ENCODE data around the gene CCNY. TPM values are rescaled to one million over a fixed set of nuclear protein-coding genes. Genes with fewer than 3 reads are reported as not detected.
"Not testable (repeated sequence)": the region's sequence is repeated elsewhere in the genome, so short reads cannot be mapped to it uniquely, and the experiment has no call there.

The CCNY gene
- total RNA-seq, 2 donors from 2014 or later, result 60.5 to 65.9 TPM

GRCh38 chr10:35400595-35401268 lies 64.4 kb downstream of the CCNY start:
- Histone ChIP-seq H3K36me3 (ENCODE audit: control insufficient read depth, insufficient read depth, low read length) (no peaks in the 10 kb centered on the region), H3K9ac (ENCODE audit: extremely low read depth, low read length, poor library complexity, severe bottlenecking) (no peak overlapping the region), H3K4me1 (ENCODE audit: control insufficient read depth, insufficient read depth, low read length) (peaks cover 24% of the 10 kb centered on the region), H3K27me3 (ENCODE audit: control insufficient read depth, insufficient read depth, low read length, poor library complexity, severe bottlenecking) (no peaks in the 10 kb centered on the region), H3K27ac (ENCODE audit: low read depth, low read length) (no peak overlapping the region), H3K9me3 (ENCODE audit: control insufficient read depth, low read length) (peaks cover 19% of the 10 kb centered on the region), H3K4me3 (ENCODE audit: low read length) (no peak overlapping the region)
- Mint-ChIP-seq H3K27me3 (ENCODE audit: insufficient read depth) (no peaks in the 10 kb centered on the region), H3K9me3 (peaks cover 3% of the 10 kb centered on the region), H3K4me1 (peaks cover 37% of the 10 kb centered on the region), H3K27ac (no peak overlapping the region), H3K36me3 (ENCODE audit: low read depth) (peaks cover 2% of the 10 kb centered on the region), H3K4me3 (no peak overlapping the region)
- no peak for DNase-seq
- WGBS, 2 experiments (ENCODE audit: insufficient coverage in 1 of 2, insufficient read length in 1 of 2), result 95 to 96% methylated on average over 4 to 8 of the region's 8 CpGs
- no peak for TF ChIP-seq CTCF (conservative IDR thresholded peaks at IDR 0.05)

- not testable (repeated sequence) for DNase-seq; H3K36me3 ChIP-seq (ENCODE audit: control insufficient read depth, insufficient read depth, low read length); H3K9ac ChIP-seq (ENCODE audit: extremely low read depth, low read length, poor library complexity, severe bottlenecking); H3K4me3 Mint-ChIP-seq; H3K27me3 Mint-ChIP-seq (ENCODE audit: insufficient read depth); H3K4me3 ChIP-seq (ENCODE audit: low read length); H3K27ac Mint-ChIP-seq; H3K27me3 ChIP-seq (ENCODE audit: control insufficient read depth, insufficient read depth, low read length, poor library complexity, severe bottlenecking); H3K27ac ChIP-seq (ENCODE audit: low read depth, low read length)
- H3K4me1 Mint-ChIP-seq, result peaks cover 14% of the 10 kb centered on the region
- peaks cover 26% of the 10 kb centered on the region for H3K9me3 Mint-ChIP-seq
- WGBS, 2 experiments (ENCODE audit: insufficient coverage in 1 of 2, insufficient read length in 1 of 2), result 93 to 96% methylated on average over 3 to 5 of the region's 5 CpGs
- Histone ChIP-seq H3K9me3 (ENCODE audit: control insufficient read depth, low read length) (peaks cover 34% of the 10 kb centered on the region), H3K4me1 (ENCODE audit: control insufficient read depth, insufficient read depth, low read length) (peaks cover 12% of the 10 kb centered on the region)
- peaks cover 21% of the 10 kb centered on the region for H3K36me3 Mint-ChIP-seq (ENCODE audit: low read depth)
Measured at GRCh38 chr10:35403491-35403890, 67.2 kb downstream of the CCNY start.

- 83 to 92% methylated on average over 1 to 2 of the region's 2 CpGs for WGBS, 2 experiments (ENCODE audit: insufficient coverage in 1 of 2, insufficient read length in 1 of 2)
- H3K9ac ChIP-seq (ENCODE audit: extremely low read depth, low read length, poor library complexity, severe bottlenecking); DNase-seq; H3K4me1 ChIP-seq (ENCODE audit: control insufficient read depth, insufficient read depth, low read length); H3K27me3 Mint-ChIP-seq (ENCODE audit: insufficient read depth); H3K27ac Mint-ChIP-seq; H3K27ac ChIP-seq (ENCODE audit: low read depth, low read length); H3K4me3 ChIP-seq (ENCODE audit: low read length); H3K36me3 ChIP-seq (ENCODE audit: control insufficient read depth, insufficient read depth, low read length); H3K4me3 Mint-ChIP-seq; H3K4me1 Mint-ChIP-seq; H3K27me3 ChIP-seq (ENCODE audit: control insufficient read depth, insufficient read depth, low read length, poor library complexity, severe bottlenecking): not testable (repeated sequence)
- H3K9me3 ChIP-seq (ENCODE audit: control insufficient read depth, low read length), result peaks cover 40% of the 10 kb centered on the region
- Mint-ChIP-seq H3K9me3 (peaks cover 30% of the 10 kb centered on the region), H3K36me3 (ENCODE audit: low read depth) (peaks cover 23% of the 10 kb centered on the region)
Measured at GRCh38 chr10:35404077-35404476, 67.8 kb downstream of the CCNY start.

- not testable (repeated sequence) for H3K4me3 Mint-ChIP-seq; H3K27me3 ChIP-seq (ENCODE audit: control insufficient read depth, insufficient read depth, low read length, poor library complexity, severe bottlenecking); DNase-seq; H3K4me1 Mint-ChIP-seq; H3K27me3 Mint-ChIP-seq (ENCODE audit: insufficient read depth); H3K36me3 ChIP-seq (ENCODE audit: control insufficient read depth, insufficient read depth, low read length); H3K27ac ChIP-seq (ENCODE audit: low read depth, low read length); H3K4me3 ChIP-seq (ENCODE audit: low read length); H3K4me1 ChIP-seq (ENCODE audit: control insufficient read depth, insufficient read depth, low read length); H3K9ac ChIP-seq (ENCODE audit: extremely low read depth, low read length, poor library complexity, severe bottlenecking); H3K27ac Mint-ChIP-seq
- H3K9me3 Mint-ChIP-seq, result peaks cover 33% of the 10 kb centered on the region
- peaks cover 44% of the 10 kb centered on the region for H3K9me3 ChIP-seq (ENCODE audit: control insufficient read depth, low read length)
- peaks cover 26% of the 10 kb centered on the region for H3K36me3 Mint-ChIP-seq (ENCODE audit: low read depth)
- 100% methylated on average over 1 of the region's 5 CpGs; no CpG with 5 or more reads in 1 of the 2 experiments for WGBS, 2 experiments (ENCODE audit: insufficient coverage in 1 of 2, insufficient read length in 1 of 2)
Measured at GRCh38 chr10:35406003-35406630, 69.8 kb downstream of the CCNY start.

- not testable (repeated sequence) for H3K4me1 Mint-ChIP-seq; H3K27me3 ChIP-seq (ENCODE audit: control insufficient read depth, insufficient read depth, low read length, poor library complexity, severe bottlenecking); H3K27ac Mint-ChIP-seq; H3K4me3 Mint-ChIP-seq; H3K27me3 Mint-ChIP-seq (ENCODE audit: insufficient read depth); H3K27ac ChIP-seq (ENCODE audit: low read depth, low read length); DNase-seq; H3K36me3 ChIP-seq (ENCODE audit: control insufficient read depth, insufficient read depth, low read length); H3K9ac ChIP-seq (ENCODE audit: extremely low read depth, low read length, poor library complexity, severe bottlenecking)
- peaks cover 33% of the 10 kb centered on the region for H3K9me3 Mint-ChIP-seq
- Histone ChIP-seq H3K9me3 (ENCODE audit: control insufficient read depth, low read length) (peaks cover 41% of the 10 kb centered on the region), H3K4me1 (ENCODE audit: control insufficient read depth, insufficient read depth, low read length) (peaks cover 16% of the 10 kb centered on the region), H3K4me3 (ENCODE audit: low read length) (peak overlapping the region; percentile 33)
- peaks cover 26% of the 10 kb centered on the region for H3K36me3 Mint-ChIP-seq (ENCODE audit: low read depth)
- 94 to 96% methylated on average over 10 to 12 of the region's 12 CpGs for WGBS, 2 experiments (ENCODE audit: insufficient coverage in 1 of 2, insufficient read length in 1 of 2)
Measured at GRCh38 chr10:35407696-35408095, 71.4 kb downstream of the CCNY start.
